Astrocyte of the hippocampus (primary cell): ENCODE results near the gene LCOR.
"Not testable (repeated sequence)": the region's sequence is repeated elsewhere in the genome, so short reads cannot be mapped to it uniquely, and the experiment has no call there.

Experiments used
- DNase-seq: peaks from one replicate; pipeline ENCODE4 v3.0.0; 2011; ENCODE audit warnings: low read depth, low spot score

Gene LCOR

GRCh38 chr10:96838529-96838928 is 6.4 kb downstream of the LCOR start:
- no peak for DNase-seq

- DNase-seq: peak; percentile 60
Observed at GRCh38 chr10:96840841-96841518, 8.9 kb downstream of the LCOR start.

- no peak for DNase-seq
Observed at GRCh38 chr10:96842896-96843723, 11.0 kb downstream of the LCOR start.

- DNase-seq: no peak
Observed at GRCh38 chr10:96843823-96844222, 11.7 kb downstream of the LCOR start.

- DNase-seq: no peak
Observed at GRCh38 chr10:96846395-96846794, 14.3 kb downstream of the LCOR start.

GRCh38 chr10:96846926-96847325 is 14.8 kb downstream of the LCOR start:
- no peak for DNase-seq

GRCh38 chr10:96847356-96847755 is 15.3 kb downstream of the LCOR start:
- DNase-seq: not testable (repeated sequence)

- no peak for DNase-seq
Observed at GRCh38 chr10:96850113-96850512, 18.0 kb downstream of the LCOR start.

GRCh38 chr10:96850825-96851224 is 18.7 kb downstream of the LCOR start:
- peak; percentile 87 for DNase-seq

- no peak for DNase-seq
Observed at GRCh38 chr10:96851281-96851680, 19.2 kb downstream of the LCOR start.

- DNase-seq: no peak
Observed at GRCh38 chr10:96856317-96856716, 24.2 kb downstream of the LCOR start.

- peak; percentile 8 for DNase-seq
Observed at GRCh38 chr10:96857301-96858012, 25.4 kb downstream of the LCOR start.

- DNase-seq: peak; percentile 32
Observed at GRCh38 chr10:96858038-96858705, 26.1 kb downstream of the LCOR start.

- no peak for DNase-seq
Observed at GRCh38 chr10:96858706-96859050, 26.6 kb downstream of the LCOR start.

- DNase-seq: no peak
Observed at GRCh38 chr10:96860631-96861277, 28.7 kb downstream of the LCOR start.

GRCh38 chr10:96863922-96864543 is 31.9 kb downstream of the LCOR start:
- DNase-seq: peak; percentile 45

GRCh38 chr10:96873086-96873485 is 41.0 kb downstream of the LCOR start:
- DNase-seq: no peak

GRCh38 chr10:96873756-96874467 is 41.8 kb downstream of the LCOR start:
- DNase-seq: no peak

- no peak for DNase-seq
Observed at GRCh38 chr10:96878057-96878456, 46.0 kb downstream of the LCOR start.

GRCh38 chr10:96880575-96880974 is 48.5 kb downstream of the LCOR start:
- DNase-seq: no peak
